ENCODE data around the gene CACNA1D. TPM values are rescaled to one million over a fixed set of nuclear protein-coding genes. Genes with fewer than 3 reads are reported as not detected.
"Not testable (repeated sequence)": the region's sequence is repeated elsewhere in the genome, so short reads cannot be mapped to it uniquely, and the experiment has no call there.

CACNA1D gene
- total RNA-seq, 1 donor from 2014 or later: not detected

GRCh38 chr3:53530205-53530604 lies 35.8 kb downstream of the CACNA1D start:
- no peak for DNase-seq

- DNase-seq: no peak
These were observed 37.3 kb downstream of the CACNA1D start for GRCh38 chr3:53531749-53532148.

GRCh38 chr3:53533472-53533871 lies 39.1 kb downstream of the CACNA1D start:
- no peak for DNase-seq

- no peak for DNase-seq
These were observed 39.8 kb downstream of the CACNA1D start for GRCh38 chr3:53534216-53534615.

DNA sequence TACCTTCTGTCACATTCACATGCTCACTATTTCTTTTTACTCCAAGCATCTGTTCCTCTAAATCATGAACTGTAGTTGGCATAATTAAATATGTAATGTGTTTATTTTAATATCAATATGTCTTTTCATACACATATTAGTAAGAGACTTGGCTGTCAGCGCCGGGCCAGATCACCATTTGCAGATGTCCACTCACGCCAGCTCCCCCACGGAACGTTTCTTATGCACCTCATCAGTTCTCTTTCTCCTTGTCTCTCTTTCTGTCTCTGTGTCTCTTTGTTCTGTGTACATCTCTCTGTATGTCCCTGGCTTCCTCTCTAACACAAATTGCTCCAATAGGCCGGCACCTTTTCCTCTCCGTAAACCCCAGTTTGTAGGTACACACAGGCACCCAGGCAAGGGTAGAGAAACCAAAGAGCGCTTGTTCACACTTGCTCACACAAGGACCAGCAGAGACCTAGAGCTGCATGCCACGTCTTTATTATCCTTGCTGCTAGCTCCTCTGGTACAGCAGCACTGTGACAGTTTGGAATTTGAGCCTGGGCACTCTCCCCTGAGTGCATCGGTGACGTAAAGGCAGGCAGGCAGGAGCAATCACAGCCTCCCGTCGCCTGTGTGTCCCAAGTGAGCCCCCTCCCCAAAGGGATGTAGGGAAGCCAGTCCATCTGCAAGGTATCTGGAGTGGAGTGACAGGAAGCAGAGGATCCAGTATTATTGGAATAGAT lies 40.4 kb downstream of the CACNA1D start:
- no peak for DNase-seq

- DNase-seq: no peak
These were observed 41.9 kb downstream of the CACNA1D start for GRCh38 chr3:53536282-53536681.

DNA sequence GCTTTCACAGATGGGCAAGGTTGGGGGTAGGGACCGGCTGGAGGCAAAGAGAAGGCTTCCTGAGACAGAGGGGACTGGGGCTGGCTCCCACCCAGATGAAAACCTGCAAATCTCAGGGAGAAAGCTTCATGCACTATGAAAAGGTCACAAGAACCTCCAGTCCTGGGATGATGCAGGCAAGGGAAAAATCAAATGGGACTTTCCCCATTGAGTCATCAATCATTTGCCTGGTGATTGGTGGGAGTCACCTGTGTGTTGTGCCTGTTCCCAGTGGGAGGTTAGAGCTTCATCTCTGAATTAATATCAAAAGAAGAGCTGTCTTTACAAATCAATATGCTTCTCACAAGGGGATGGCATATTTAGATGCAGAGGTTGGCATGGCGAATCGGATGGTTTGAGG lies 49.9 kb downstream of the CACNA1D start:
- no peak for DNase-seq

- DNase-seq: no peak
These were observed 51.0 kb downstream of the CACNA1D start for GRCh38 chr3:53545310-53545995.

DNA sequence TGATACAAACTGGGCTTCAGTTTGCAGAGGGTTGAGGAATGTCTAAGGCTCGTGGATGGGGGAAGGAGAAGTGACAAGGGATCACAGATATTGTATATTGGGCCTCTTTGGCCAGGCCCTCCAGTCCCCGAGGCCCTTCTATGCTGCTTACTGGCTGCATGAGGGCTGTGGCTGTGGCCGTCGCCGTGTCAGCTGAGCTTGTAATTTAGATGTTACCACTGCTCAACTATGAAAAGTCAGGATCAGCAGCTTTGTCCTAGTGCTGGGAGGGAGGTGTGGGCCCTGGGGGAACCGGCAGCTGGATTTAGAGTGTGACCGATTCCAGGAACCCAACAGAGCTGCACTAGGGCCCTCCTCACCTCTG lies 51.6 kb downstream of the CACNA1D start:
- DNase-seq: no peak

GRCh38 chr3:53547327-53547726 lies 52.9 kb downstream of the CACNA1D start:
- DNase-seq: no peak

- DNase-seq: no peak
These were observed 55.7 kb downstream of the CACNA1D start for GRCh38 chr3:53550005-53550620.

- DNase-seq: no peak
These were observed 56.9 kb downstream of the CACNA1D start for GRCh38 chr3:53551324-53551723.

GRCh38 chr3:53552730-53553129 lies 58.3 kb downstream of the CACNA1D start:
- no peak for DNase-seq

DNA sequence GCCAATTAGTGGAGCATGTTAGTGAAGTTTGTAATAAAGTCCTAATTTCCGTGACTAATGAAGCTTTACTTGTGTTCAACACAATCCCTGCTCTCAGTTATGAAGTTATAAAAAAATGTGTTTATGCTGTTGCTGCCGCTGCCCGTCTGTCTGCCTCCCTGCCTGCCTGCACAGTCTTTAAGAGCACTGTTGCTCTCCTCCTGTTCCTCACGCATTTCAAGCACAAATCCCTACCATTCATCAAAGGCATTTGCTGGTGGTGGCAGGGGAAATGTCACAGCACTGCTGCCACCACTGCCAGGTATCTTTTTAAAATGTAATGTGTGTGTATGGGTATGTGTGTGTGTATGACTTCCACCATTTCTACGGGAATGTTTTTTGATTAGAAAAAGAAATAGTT lies 58.8 kb downstream of the CACNA1D start:
- DNase-seq: no peak

GRCh38 chr3:53554559-53555067 lies 60.2 kb downstream of the CACNA1D start:
- DNase-seq: no peak

DNA sequence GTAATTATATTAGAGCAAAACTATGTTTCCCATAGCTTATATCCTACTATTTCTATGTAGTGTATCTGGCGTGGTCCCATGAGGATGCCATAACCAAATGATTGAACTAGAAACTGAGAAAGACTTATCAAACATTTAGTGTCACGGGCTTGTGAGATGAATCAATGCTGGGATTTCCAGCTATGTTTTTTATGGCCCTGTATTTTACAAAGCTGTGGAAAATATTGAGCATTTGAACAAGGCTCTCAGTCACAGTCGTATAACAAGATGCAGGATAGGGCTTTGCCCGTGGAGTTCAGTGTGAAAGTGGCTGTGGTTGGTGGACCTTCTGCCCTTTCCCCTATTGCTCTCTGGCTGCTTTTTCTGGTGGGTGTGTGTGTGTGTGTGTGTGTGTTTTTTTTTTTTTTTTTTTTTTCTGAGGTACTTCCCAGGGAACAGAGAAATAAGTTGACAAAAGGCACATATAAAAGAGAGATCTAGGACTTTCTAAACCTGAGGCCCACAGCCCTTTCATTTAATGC lies 60.7 kb downstream of the CACNA1D start:
- DNase-seq: no peak

- DNase-seq: no peak
These were observed 72.2 kb downstream of the CACNA1D start for GRCh38 chr3:53566461-53567145.

DNA sequence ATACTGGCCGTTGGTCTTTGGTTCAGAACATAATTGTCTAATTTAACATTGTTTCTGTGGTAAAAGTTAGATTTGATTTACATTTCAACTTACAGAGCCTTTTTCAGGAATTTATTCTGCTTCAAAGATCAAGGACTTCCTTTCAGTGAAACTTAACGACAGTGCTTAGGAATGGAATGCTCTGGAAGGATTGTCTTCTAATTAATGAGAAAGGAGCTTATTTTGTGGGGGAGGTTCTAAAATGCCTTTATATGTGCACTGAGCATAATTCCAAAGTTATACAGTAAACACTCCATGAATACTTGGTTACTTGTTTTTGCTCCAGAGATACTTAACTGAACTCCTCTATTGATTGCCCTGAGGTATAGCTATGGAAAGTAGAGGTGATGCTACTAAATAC lies 75.7 kb downstream of the CACNA1D start:
- DNase-seq: no peak

DNA sequence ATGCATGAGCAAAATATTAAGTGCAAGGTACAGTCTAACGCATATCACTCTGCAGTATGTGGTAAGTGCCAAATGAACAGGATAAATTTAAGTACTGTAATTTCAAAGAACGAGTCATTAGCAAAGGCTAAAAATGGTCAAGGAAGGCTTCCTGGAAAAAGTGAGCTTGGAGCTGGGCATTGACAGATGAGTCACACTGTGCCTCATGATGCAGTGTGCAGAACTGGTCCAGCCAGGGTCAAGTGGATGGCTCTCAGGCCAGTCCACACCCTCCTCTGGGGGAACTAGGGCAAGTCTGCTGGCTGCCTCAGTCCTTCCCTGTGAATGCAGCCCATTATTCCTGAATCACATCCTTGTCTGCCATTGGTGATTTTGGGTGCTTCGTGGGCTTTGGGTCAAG lies 76.3 kb downstream of the CACNA1D start:
- no peak for DNase-seq

DNA sequence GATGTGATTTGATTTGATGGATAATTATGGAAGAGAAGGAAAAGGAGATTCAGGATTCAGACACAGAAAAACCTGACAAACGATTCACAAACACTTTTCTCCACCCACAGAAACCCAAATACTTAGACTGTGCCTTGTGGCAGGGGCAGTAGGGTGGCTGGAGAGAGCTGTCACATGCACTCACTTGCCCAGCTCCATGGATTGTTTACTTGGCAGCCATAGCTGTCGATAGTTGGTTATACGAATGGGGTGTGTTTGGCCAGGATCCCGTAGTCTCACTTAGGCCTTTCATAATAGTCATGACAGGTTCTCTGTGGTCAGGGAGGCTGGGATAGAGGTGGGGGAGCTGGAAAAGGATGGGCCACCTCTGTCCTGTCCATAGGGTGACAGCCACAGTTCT lies 76.9 kb downstream of the CACNA1D start:
- no peak for DNase-seq

- DNase-seq: not testable (repeated sequence)
These were observed 77.8 kb downstream of the CACNA1D start for GRCh38 chr3:53572184-53572583.

GRCh38 chr3:53577506-53577905 lies 83.1 kb downstream of the CACNA1D start:
- DNase-seq: no peak

DNA sequence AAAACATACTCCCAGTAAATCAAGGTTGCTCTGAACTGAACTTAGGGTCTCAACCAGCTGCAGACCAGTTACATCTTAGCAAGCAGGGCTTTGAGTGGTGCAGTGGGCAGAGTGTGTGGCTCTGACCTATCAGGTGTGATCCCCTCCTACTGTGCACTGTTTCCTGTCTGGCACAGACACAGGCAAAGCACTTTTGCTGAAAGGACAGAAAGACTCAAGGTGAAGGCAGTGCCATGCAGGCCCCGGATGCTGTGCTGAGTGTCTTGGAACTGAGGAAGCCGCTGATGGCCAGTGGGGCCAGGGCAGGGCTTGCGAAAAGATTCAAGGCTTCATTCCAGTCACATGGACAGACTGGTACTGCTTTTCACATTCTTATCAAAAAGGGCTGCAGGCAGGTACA lies 85.2 kb downstream of the CACNA1D start:
- DNase-seq: no peak

Measured in dermis blood vessel endothelial cell (primary cell).